ENCODE data around the gene PTDSS2.

- no peak for TF ChIP-seq EP300 (IDR thresholded peaks at IDR 0.05; ENCODE audit: low read depth in 2 of 2, low read length in 2 of 2)
- no peak for TF ChIP-seq EP300 (CRISPR knock-in tag; IDR thresholded peaks at IDR 0.05; ENCODE audit: borderline replicate concordance)
- TF ChIP-seq RAD21 (CRISPR knock-in tag; IDR thresholded peaks at IDR 0.05), result no peak
- TF ChIP-seq NKX3-1 (CRISPR knock-in tag; IDR thresholded peaks at IDR 0.05), result no peak
- TF ChIP-seq TCF7L2 (IDR thresholded peaks at IDR 0.05; ENCODE audit: low read depth, low read length), result no peak
- TF ChIP-seq CREM (IDR thresholded peaks at IDR 0.05), result no peak
- no peak for TF ChIP-seq CREM (CRISPR knock-in tag; IDR thresholded peaks at IDR 0.05)
- TF ChIP-seq PAWR (CRISPR knock-in tag; IDR thresholded peaks at IDR 0.05; ENCODE audit: borderline replicate concordance), result no peak
- no peak for TF ChIP-seq FLYWCH1 (CRISPR knock-in tag; IDR thresholded peaks at IDR 0.05)
- TF ChIP-seq ZNF33B (CRISPR knock-in tag; IDR thresholded peaks at IDR 0.05), result no peak
- no peak for TF ChIP-seq NFATC3 (CRISPR knock-in tag; IDR thresholded peaks at IDR 0.05)
- no peak for TF ChIP-seq RNF219 (CRISPR knock-in tag; IDR thresholded peaks at IDR 0.05)
- no peak for TF ChIP-seq ZNF776 (CRISPR knock-in tag; IDR thresholded peaks at IDR 0.05)
- TF ChIP-seq ZNF639 (CRISPR knock-in tag; conservative IDR thresholded peaks at IDR 0.05), result no peak
- no peak for TF ChIP-seq CBX2 (IDR thresholded peaks at IDR 0.05; ENCODE audit: low read depth, low read length)
- no peak for TF ChIP-seq CBX2 (CRISPR knock-in tag; IDR thresholded peaks at IDR 0.05; ENCODE audit: low read depth)
Measured at GRCh38 chr11:464316-464715, 14.2 kb downstream of the PTDSS2 start.
